Kidney glomerular epithelial cell (primary cell): ENCODE data around the gene CLDN34.

Experiments
- DNase-seq: peaks from one replicate; lab custom pipeline; 2025; lab: John Stamatoyannopoulos, UW

CLDN34 gene, protein sequence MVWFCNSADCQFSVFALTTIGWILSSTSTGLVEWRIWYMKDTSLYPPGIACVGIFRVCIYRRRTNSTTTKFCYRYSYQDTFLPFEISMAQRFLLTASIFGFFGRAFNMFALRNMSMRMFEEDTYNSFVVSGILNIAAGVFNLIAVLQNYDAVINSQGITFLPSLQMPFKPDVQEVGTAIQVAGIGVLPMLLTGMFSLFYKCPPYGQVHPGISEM

DNA sequence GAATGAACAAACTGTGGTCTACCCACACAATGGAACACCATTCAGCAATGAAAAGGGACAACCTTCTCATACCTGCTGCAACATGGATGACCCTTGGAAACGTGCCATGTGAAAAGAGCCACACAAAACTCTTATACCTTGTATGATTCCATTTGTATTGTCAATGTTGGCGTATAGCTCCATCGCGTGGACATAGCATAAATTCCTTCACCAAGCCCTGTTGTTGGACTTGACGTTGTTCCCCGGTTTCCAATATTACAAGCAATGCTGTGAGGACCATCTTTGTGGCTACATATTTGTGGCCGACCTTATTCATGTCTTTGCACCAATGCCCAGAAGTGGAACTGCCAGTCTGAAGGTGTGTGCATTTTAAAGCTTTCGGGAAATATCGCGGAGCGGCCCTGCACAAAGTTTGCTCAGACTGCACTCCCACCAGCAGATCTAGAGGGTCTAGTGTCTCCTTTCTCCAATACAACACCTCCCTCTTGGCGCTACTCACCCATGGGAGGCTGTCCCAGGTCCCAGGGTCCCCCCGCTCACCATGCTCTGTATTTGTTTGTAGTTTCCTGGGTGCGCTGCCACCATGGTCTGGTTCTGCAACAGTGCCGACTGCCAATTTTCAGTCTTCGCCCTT is at the start of gene CLDN34:
CLDN34 (plus strand) TSS at position 584 of the 634 bp plus-strand sequence; CDS start at position 584, 0 bp downstream.
- no peak for DNase-seq

DNA sequence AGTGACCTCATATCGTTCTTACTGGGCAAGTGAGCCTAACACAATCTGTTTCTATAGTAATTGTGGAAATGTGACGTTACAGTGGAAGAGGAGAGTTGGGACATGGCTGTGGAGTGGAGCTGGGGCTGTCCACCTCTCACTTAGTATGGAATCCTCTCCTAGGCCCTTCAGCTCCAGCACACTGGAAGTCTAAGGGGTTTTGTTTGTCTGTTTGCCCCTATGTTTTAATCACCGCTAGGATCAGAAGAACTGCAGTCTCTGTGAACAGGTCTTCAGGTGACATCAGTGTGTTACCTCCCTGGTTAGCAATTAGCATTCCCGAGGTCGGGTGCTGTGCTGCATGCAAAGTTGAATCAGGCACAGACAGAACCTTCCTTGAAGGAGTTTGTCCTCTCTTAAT is 49.3 kb upstream of the CLDN34 start:
- DNase-seq: no peak

DNA sequence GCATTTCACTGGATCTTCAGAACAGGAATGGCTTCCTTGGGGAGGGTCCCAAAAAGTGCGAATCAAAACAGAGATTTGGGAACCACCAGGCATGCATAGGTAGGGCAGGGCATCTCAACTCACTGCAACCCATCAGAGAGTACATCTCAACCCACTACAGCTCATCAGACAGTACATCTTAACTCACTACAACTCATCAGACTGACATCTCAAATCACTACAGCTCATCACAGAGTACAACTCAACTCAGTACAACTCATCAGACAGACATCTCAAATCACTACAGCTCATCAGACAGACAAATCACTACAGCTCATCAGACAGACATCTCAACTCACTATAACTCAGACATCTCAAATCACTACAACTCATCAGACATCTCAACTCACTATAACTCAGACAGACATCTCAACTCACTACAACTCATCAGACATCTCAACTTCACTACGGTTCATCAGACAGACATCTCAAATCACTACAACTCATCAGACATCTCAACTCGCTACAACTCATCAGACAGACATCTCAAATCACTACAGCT is 47.5 kb upstream of the CLDN34 start:
- DNase-seq: no peak

DNA sequence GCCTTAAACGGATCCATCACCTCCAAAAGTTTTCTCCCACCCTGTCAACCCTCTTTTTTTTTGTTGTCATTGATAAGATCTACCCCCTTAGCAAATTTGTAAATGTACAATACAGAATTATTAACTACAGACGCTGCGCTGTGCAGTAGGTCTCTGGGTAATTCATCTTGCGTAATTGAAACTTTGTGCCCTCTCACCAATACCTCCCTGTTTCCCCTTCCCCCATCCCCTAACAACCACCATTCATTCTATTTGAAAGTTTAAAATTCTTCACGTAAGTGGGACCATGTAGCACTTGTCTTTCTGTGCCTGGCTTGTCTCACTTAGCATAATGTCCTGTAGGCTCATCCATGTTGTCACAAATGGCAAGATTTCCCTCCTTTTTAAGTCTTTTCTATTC is 45.8 kb upstream of the CLDN34 start:
- DNase-seq: no peak

DNA sequence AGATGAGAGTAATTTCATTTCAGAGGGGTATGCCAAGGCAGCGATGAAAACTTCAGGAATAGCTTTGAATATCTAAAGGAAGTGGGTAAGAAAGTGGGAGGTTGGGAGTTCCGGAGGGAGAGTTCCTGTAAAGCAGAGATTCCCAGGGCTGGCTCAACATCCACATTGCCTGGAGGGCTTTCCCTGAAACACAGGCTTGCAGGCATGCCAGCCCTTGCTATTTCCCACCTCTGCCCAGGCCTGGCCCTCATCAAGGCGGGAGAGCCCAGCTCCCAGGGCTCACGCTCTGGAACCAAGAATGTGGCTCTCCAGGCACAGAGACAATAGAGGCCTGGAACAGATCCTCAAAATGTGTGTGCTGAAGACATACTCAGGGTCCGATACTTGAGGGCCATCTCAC is 43.8 kb upstream of the CLDN34 start:
- no peak for DNase-seq

DNA sequence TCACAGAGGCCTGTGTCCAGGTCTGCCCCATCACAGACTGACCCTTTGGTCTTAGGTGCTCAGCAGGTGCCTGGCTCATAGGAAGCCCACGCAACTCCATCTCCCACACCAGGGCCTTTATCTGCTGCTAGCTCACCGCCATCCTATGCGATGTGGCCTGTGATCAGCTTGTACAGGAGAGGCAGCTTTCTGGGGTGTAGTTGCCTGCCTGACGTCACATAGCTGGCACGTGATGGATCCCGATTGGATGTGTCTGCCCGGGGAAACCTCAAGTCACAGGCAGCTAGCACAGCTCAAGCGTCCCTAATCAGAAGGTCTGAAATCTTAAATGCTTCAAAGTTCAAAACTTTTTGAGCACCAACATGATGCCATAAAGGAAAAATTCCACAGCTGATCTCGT is 41.2 kb upstream of the CLDN34 start:
- DNase-seq: no peak

DNA sequence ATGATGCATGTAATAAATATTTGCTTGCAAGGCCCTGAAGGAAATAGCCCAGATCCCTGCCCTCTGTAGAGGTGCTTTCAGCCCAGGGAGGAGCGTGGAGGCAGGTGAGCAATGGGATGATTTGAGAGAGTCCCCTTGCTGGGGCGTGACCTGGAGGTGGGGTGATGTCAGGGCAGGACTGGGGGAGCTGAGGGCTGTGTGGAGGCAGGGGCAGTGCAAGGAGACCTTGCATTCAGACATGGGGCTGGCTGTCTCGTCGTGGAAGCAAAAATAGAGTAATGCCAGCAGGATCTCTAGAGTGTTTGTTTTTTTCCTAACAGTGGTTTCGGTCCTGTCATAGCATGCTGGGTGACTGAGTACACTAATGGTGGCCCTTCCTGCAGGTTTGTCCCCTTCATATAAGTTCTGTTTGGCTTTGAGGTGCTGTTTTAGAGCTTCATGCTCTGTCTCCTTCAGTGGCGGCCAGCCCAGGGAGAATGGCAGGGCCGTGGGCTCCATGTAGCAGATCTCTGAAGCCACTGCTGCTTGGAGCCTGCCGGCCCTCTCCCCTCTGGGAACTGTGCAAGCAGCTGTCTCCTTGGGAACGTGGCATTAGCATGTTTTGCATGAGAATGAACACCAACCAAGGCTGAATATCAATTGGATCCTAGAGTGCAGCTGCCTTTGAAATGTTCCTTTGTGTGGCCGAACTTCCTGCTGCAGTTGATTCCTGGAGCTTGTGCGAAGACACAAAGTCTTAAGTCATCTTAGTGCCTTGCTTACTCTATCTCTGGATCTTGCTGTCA is 39.3 kb upstream of the CLDN34 start:
- DNase-seq: no peak

DNA sequence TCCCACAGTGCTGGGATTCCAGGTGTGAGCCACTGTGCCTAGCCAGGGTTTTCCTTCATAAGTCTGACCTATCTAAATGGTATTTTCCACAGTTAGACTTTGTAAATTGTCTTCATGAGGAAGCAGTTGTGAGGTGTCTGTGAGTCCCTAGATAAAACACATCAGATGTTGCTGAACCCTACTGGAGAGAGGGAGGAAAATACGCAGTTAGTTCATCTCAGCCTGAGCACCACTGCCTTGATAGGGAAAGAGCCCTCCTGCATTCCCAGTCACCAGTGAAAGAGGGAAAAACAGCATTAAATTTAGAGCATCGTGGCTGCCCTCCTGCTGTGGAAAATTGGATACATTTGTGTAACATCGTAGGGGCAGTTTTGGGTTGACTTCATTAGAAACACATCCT is 31.7 kb upstream of the CLDN34 start:
- DNase-seq: no peak

DNA sequence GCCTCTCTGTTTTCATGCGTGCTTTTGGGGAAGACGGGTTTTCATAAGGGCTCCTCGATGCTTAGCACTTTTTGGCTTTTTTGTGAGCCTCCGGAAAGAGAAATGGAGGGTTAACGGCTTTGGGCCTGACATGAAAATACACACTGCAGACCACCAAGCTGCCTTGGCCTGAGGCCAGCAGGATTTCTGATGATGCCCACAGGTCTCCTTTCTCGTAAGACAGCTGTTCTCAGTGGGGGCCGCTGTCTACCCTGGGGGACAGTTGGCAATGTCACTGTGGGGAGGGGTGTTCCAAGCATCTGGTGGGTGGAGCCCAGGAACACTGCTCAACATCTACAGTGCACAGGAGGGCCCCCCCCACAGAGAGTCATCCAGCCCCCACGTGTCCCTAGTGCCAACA is 29.4 kb upstream of the CLDN34 start:
- DNase-seq: no peak

DNA sequence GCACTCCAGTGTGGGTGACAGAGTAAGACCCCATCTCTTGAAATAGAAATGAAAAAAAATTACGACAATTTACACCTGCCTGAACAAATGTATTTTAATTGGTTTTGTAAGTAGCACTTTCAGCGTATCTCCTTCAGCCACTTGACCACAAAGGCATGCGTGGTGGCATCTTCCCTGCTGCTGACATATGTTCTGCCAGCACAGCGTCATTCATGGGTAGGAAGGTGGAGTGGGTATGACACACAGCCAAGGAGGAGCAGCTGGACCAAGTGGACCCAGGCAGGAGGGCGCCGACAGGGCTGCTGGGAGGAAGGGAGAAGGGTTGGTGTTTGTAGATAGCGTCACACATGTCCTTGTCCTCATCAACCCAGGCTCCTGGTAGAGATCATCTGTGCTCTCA is 28.6 kb upstream of the CLDN34 start:
- no peak for DNase-seq

DNA sequence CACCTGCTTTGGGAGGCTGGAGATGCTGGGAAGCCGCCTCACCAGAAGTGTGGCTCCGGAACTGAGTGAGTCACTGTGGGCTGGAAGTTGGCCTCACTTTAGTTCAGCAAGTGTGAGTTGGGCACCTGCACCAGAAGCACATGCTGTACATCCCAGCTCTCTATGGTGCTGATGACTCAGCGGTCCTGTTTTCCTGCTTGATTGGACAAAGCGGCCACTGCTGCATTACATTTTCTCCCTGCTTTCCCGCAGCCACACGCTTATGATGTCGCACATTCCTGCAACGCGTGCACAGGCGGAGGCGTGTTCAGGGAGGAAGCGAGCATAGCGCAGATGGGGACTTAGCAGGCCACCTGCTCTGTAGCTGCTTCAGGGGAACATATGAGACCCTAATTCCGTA is 26.7 kb upstream of the CLDN34 start:
- DNase-seq: peak; percentile 0

DNA sequence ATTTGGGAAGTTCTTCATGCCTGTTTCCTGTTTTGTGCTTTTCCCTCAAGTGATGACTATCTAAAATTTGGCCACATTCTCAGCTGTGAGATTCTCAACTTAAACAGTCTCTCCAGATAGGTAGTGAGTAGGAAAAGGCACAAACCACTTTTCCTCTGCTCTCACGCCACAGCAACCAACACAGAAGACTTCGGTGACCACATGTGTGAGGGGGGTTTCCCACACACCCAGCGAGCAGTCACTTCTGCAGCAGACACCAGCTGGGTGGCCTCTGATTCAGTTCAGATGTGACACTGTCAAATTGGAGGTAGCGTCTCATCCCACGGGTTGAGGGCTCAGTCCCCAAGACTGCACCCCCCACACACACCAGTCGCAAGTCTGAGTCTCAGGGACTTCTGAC is 25.1 kb upstream of the CLDN34 start:
- DNase-seq: no peak

DNA sequence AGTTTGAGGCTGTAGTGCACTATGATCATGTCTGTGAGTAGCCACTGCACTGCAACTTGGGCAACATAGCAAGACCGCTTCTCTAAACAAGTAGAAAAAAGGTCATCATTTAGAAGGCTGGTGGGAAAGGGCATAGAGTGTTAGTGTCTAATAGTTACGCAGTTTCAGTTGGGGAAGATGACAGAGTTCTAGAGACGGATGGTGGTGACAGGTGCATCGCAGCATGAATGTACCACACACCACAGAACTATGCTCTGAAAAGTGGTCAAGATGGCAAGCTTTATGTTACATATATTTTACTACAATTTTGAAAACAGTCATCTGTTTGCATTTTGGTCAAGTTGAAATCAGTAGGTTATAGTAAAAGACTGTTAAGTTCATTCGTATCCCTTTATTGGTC is 23.7 kb upstream of the CLDN34 start:
- no peak for DNase-seq

DNA sequence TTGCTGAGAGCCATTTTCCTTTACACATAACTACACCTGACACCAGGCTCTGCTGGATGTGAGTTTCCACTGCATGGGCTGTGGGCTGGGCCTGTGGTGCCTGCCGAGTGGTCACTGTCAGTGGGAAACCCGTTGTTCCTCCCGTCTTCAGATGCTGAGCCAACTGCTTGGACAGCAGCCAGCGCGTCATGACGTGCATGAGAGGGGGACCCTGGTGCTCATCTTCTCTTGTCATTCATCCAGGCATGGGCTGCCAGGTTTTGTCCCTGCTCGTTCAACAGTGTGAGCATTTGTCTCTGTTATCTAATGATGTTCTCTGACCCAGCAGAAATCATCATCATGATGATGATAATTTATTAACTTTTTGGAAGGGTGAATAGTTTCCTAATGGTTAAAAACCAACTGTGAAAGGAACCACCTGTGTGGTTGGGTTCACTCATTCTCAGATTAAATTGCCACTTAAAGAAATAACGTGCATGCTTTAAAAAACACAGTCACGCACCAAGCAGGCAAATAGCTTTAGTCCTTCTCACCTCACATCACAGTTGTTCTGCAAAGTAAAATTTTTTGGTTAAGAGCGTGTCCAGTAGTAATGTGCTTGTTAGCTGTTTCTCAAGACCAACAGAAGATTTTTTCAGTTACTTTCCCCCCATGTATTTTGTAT is 19.9 kb upstream of the CLDN34 start:
- DNase-seq: no peak

DNA sequence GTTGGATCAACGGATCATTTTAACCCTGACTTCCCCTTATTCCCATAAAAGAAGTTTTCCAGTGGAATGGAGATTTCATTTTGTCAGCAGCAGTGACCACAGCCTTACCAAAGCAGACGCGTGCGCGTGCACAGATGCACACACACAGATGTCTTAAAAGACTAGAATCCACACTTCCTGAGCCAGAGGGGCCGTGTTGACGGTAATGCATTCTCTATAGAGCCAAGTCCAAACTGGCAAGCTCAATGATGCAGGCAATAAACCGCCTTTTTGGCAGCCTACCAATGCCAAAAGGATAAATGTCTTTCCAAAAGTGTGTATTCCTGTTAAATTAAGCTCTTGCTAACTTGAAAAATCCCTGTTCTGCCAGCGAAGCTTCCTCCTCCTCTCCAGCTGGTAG is 18.8 kb upstream of the CLDN34 start:
- no peak for DNase-seq

DNA sequence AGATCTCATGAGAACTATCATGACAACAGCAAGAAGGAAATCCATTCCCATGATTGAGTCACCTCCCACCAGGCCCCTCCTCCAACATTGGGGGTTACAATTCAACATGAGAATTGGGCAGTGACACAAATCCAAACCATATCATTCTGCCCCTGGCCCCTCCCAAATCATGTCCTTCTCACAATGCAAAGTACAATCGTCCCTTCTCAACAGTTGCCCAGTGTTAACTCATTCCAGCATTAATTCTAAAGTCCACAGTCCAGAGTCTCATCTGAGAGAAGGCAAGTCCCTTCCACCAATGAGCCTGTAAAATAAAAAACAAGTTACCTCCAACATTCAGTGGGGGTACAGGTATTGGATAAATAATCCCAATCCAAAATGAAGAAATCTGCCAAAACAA is 14.9 kb upstream of the CLDN34 start:
- DNase-seq: no peak

DNA sequence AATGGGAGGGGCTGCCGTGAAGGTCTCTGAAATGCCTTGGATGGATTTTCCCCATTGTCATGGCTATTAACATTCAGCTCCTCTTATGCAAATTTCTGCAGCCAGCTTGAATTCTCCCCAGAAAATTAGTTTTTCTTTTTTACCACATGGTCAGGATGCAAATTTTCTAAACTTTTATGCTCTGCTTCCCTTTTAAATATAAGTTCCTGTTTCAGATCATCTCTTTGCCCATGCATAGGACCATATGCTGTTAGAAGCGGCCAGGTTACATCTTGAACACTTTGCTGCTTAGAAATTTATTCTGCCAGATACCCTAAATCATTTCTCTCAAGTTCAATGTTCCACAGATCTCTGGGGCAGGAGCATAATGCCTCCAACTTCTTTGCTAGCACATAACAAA is 13.8 kb upstream of the CLDN34 start:
- DNase-seq: no peak

DNA sequence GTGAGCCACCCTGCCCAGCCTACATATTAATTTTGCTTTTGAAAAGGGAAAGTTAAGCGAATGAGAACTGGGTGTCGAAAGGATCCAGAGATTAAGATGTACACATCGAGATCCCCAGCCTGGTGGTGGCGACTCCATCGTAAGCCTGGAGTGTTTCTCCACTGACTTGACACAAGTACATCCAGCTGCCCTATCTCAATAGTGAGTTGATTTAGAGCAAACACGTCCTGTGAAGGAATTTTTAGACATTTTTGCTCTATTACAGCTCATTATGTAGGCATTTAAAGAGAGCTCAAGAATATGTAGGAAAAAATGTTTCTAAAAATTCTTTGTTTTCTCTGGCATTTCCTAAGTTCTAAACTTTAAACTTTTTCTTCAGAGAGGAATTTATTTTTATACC is 11.7 kb upstream of the CLDN34 start:
- no peak for DNase-seq

DNA sequence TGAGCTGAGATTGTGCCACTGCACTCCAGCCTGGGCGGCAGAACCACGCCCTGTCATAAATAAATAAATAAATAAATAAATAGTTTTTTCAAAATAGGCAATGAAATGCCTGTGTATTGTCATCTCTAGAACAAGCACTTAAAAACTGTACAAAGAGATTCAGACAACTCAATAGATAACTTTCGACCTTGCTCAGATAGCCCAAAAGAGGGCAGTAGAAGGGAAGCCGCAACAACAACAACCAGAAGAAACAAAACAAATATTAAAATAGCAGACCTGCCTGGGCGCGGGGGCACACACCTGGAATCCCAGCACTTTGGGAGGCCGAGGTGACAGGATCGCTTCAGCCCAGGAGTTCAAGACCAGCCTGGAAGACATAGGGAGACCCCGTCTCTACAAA is 9.4 kb upstream of the CLDN34 start:
- DNase-seq: no peak

DNA sequence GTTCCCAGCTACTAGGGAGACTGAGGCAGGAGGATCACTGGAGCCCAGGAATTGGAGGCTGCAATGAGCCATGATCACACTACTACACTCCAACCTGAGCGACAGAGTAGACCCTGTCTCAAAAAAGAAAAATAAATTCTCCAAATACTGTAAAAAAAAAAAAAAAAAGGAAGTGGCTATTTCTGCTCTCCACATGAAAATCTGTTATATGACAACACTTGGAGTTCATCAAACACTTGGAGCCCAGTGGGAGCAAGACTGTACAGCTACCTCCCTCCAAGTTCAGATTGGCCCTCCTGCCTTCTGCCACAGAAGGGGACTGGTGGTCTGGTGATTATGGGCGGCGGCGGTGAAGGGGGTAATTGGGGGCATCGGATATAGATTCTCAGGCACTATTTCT is 9.0 kb upstream of the CLDN34 start:
- DNase-seq: no peak

DNA sequence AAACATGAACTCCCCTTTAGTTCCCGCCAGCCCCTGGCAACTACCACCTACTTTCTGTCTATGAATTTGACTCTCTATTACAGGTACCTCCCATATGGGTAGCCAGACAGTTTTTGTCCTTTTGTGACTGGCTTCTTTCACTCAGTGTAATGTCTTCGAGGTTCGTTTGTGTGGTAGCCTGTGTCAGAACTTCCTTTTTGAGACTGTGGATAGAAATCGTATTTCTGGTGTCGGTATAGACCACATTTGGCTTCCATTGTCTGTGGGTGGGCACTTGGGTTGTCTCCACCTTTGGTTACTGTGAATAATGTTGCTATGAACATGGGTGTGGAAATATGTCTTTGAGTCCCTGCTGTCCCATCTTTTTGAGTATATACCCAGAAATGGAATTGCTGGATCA is 5.4 kb upstream of the CLDN34 start:
- DNase-seq: no peak

DNA sequence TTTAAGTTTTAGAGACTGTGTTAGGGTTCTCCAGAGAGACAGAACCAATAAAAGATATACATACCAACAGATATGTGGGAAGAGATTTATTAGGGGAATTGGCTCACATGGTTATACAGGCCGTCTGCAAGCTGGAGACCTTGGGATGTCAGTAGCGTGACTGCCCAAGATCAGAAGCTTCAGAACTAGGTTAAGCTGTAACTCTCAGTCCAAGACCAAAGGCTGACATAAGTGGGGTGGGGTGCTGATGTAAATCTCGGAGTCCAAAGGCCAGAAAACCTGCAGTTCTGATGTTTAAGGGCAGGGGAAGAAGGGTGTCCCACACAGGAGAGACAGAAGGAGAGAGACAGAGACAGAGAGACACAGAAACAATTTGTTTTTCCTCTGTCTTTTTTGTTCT is 10.5 kb downstream of the CLDN34 start:
- DNase-seq: no peak

DNA sequence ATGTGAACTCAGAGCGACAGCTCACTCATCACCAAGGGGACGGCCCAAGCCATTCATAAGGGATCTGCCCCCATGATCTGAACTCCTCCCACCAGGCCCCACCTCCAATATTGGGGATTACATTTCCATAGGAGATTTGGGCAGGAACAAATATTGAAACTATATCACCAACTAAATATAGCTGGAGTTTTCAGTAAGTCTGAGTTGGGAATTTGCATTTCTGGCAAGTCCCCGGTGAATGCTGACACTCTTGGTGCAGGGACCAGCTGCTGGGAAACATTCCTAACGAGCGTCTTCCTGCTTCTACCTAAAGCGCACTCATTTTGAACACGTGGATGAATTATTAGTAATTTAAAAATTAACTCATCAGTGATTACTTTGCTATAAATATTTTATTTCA is 13.2 kb downstream of the CLDN34 start:
- DNase-seq: no peak
